HepG2 (cell line): ENCODE results near the gene HORMAD2.

ENCODE experiments used
- BHLHE40 ChIP-seq: IDR thresholded peaks from 2 replicates; pipeline ENCODE4 v1.6.1; 2011; ENCODE audit warnings: low read length, improper control_type of control experiment
- EZH2 ChIP-seq: conservative IDR thresholded peaks from 2 replicates; pipeline ENCODE4 v1.6.1; 2012; ENCODE audit warnings: mild to moderate bottlenecking, low read depth, low read length, moderate library complexity
- KAT7 ChIP-seq: IDR thresholded peaks from 2 replicates; pipeline ENCODE4 v1.6.1; 2018; ENCODE audit warnings: borderline replicate concordance, missing compliant biosample characterization
- POLR2A ChIP-seq, 2 experiments: IDR thresholded peaks; 2 replicates each; pipeline ENCODE4 v1.6.1; 2011; ENCODE audit warnings: low read depth in 2 of 2, low read length in 2 of 2, mild to moderate bottlenecking in 1 of 2, moderate library complexity in 1 of 2; ENCODE audit not compliant: insufficient read depth in 1 of 2
- POLR2AphosphoS5 ChIP-seq: IDR thresholded peaks from 2 replicates; pipeline ENCODE4 v1.6.1; 2012; ENCODE audit warnings: low read depth, low read length
- PRPF4 ChIP-seq: fragments of 200-400 bp; formaldehyde crosslinking; IDR thresholded peaks from 2 replicates; pipeline ENCODE4 v1.6.1; 2016; ENCODE audit warnings: low read length, low read depth; ENCODE audit not compliant: poor library complexity, severe bottlenecking
- SALL2 ChIP-seq: sonication (generic); formaldehyde crosslinking; IDR thresholded peaks from 2 replicates; pipeline ENCODE4 v1.8.1; 2023; ENCODE audit warnings: mild to moderate bottlenecking, missing genetic modification reagents, inconsistent platforms
- TAF15 ChIP-seq: fragments of 200-400 bp; formaldehyde crosslinking; IDR thresholded peaks from one replicate; pipeline ENCODE4 v1.6.1; 2018; ENCODE audit warnings: mild to moderate bottlenecking, low read depth, low read length; ENCODE audit not compliant: poor library complexity, severe bottlenecking
- YY1 ChIP-seq: IDR thresholded peaks from 2 replicates; pipeline ENCODE4 v1.6.1; 2011; ENCODE audit warnings: low read length, low read depth, moderate library complexity, mild to moderate bottlenecking; ENCODE audit not compliant: insufficient read depth, insufficient replicate concordance
- ZNF549 ChIP-seq: sonication (generic); formaldehyde crosslinking; IDR thresholded peaks from 2 replicates; pipeline ENCODE4 v1.5.0; 2020; ENCODE audit warnings: missing genetic modification reagents
- ZNF883 ChIP-seq: sonication (generic); formaldehyde crosslinking; IDR thresholded peaks from 2 replicates; pipeline ENCODE4 v1.5.1; 2020; ENCODE audit warnings: mild to moderate bottlenecking, missing genetic modification reagents; ENCODE audit errors: not compliant biosample characterization
- TF ChIP-seq, protein P1 (sequence below): sonication (generic); formaldehyde crosslinking; IDR thresholded peaks from 2 replicates; pipeline ENCODE4 v1.5.0; 2020; ENCODE audit warnings: mild to moderate bottlenecking, missing genetic modification reagents, moderate library complexity
- TF ChIP-seq, protein P2 (sequence below): IDR thresholded peaks from 2 replicates; pipeline ENCODE4 v1.6.1; 2012; ENCODE audit warnings: low read length, improper control_type of control experiment

DNA sequence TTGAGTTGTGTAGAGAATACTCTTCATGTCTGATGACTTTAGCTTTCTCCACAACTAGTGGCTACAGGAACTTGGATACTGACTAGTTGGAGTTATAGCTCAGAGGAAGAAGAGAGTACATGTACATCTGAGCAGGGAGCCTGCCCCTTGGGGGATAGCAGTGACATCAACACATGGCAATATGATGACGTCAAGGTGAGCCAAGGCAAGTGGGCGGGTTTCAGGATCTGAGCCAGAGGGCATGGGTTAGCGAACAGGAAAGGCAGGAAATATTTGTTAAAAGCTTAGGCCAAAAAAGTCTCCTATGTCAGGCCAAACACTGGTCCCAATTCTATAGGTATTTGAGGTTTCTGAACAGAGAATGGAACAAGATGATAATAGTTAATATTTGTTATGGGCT lies 42.0 kb upstream of the HORMAD2 start:
- TF ChIP-seq, protein P1, sequence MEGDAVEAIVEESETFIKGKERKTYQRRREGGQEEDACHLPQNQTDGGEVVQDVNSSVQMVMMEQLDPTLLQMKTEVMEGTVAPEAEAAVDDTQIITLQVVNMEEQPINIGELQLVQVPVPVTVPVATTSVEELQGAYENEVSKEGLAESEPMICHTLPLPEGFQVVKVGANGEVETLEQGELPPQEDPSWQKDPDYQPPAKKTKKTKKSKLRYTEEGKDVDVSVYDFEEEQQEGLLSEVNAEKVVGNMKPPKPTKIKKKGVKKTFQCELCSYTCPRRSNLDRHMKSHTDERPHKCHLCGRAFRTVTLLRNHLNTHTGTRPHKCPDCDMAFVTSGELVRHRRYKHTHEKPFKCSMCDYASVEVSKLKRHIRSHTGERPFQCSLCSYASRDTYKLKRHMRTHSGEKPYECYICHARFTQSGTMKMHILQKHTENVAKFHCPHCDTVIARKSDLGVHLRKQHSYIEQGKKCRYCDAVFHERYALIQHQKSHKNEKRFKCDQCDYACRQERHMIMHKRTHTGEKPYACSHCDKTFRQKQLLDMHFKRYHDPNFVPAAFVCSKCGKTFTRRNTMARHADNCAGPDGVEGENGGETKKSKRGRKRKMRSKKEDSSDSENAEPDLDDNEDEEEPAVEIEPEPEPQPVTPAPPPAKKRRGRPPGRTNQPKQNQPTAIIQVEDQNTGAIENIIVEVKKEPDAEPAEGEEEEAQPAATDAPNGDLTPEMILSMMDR (CRISPR knock-in tag): no peak
- TF ChIP-seq YY1 (no peak), KAT7 (CRISPR knock-in tag) (no peak), PRPF4 (no peak), ZNF549 (CRISPR knock-in tag) (no peak), EZH2 (no peak), SALL2 (CRISPR knock-in tag) (no peak), POLR2AphosphoS5 (no peak), BHLHE40 (no peak), TAF15 (no peak), POLR2A (IDR thresholded peaks at IDR 0.05; ENCODE audit: insufficient read depth in 1 of 2, low read depth in 2 of 2, low read length in 2 of 2) (no peak), ZNF883 (no peak)
- TF ChIP-seq, protein P2, sequence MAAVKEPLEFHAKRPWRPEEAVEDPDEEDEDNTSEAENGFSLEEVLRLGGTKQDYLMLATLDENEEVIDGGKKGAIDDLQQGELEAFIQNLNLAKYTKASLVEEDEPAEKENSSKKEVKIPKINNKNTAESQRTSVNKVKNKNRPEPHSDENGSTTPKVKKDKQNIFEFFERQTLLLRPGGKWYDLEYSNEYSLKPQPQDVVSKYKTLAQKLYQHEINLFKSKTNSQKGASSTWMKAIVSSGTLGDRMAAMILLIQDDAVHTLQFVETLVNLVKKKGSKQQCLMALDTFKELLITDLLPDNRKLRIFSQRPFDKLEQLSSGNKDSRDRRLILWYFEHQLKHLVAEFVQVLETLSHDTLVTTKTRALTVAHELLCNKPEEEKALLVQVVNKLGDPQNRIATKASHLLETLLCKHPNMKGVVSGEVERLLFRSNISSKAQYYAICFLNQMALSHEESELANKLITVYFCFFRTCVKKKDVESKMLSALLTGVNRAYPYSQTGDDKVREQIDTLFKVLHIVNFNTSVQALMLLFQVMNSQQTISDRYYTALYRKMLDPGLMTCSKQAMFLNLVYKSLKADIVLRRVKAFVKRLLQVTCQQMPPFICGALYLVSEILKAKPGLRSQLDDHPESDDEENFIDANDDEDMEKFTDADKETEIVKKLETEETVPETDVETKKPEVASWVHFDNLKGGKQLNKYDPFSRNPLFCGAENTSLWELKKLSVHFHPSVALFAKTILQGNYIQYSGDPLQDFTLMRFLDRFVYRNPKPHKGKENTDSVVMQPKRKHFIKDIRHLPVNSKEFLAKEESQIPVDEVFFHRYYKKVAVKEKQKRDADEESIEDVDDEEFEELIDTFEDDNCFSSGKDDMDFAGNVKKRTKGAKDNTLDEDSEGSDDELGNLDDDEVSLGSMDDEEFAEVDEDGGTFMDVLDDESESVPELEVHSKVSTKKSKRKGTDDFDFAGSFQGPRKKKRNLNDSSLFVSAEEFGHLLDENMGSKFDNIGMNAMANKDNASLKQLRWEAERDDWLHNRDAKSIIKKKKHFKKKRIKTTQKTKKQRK: no peak
